SK-N-SH treated with all-trans-retinoic acid at 6 μM for 48 hours (cell line): ENCODE measurements around the gene MIPEP.

Experiments
- ATAC-seq: fragments of 200-7000 bp; cut with Tn5 transposase; 3 replicates; pipeline ENCODE4 v1.9.1; 2020; ENCODE audit warnings: mild to moderate bottlenecking, moderate library complexity
- ARNTL ChIP-seq: fragments of 450-650 bp; formaldehyde crosslinking; IDR thresholded peaks from 2 replicates; pipeline ENCODE4 v1.5.0; 2020; ENCODE audit warnings: low read depth, mild to moderate bottlenecking, moderate library complexity, borderline replicate concordance
- BACH2 ChIP-seq: fragments of 250-450 bp; sonication (Bioruptor Pico); IDR thresholded peaks from 2 replicates; pipeline ENCODE4 v1.9.0; 2021; ENCODE audit warnings: mild to moderate bottlenecking, borderline replicate concordance
- CREB5 ChIP-seq: fragments of 250-450 bp; sonication (Bioruptor Pico); IDR thresholded peaks from 2 replicates; pipeline ENCODE4 v1.5.1; 2020; ENCODE audit warnings: low read depth, mild to moderate bottlenecking, moderate library complexity
- CSDC2 ChIP-seq: fragments of 250-450 bp; sonication (Bioruptor Pico); IDR thresholded peaks from 2 replicates; pipeline ENCODE4 v1.5.0; 2020; ENCODE audit warnings: mild to moderate bottlenecking, moderate library complexity
- ESRRG ChIP-seq: fragments of 250-450 bp; sonication (Bioruptor Pico); IDR thresholded peaks from 2 replicates; pipeline ENCODE4 v1.6.1; 2021; ENCODE audit warnings: mild to moderate bottlenecking
- GLIS3 ChIP-seq: fragments of 250-450 bp; sonication (Bioruptor Pico); IDR thresholded peaks from 2 replicates; pipeline ENCODE4 v1.5.0; 2020; ENCODE audit warnings: mild to moderate bottlenecking, moderate library complexity
- ISL1 ChIP-seq: fragments of 250-450 bp; sonication (Bioruptor Pico); IDR thresholded peaks from 2 replicates; pipeline ENCODE4 v2.1.2; 2022; ENCODE audit warnings: mild to moderate bottlenecking, moderate library complexity
- OSR1 ChIP-seq: fragments of 250-450 bp; sonication (Bioruptor Pico); IDR thresholded peaks from 2 replicates; pipeline ENCODE4 v1.8.0; 2022; ENCODE audit warnings: moderate library complexity, mild to moderate bottlenecking, inconsistent platforms
- PPARA ChIP-seq: fragments of 250-450 bp; sonication (Bioruptor Pico); IDR thresholded peaks from 2 replicates; pipeline ENCODE4 v1.5.0; 2020; ENCODE audit warnings: mild to moderate bottlenecking, borderline replicate concordance
- SNAI2 ChIP-seq: fragments of 250-450 bp; sonication (Bioruptor Pico); IDR thresholded peaks from 2 replicates; pipeline ENCODE4 v1.5.0; 2020; ENCODE audit warnings: mild to moderate bottlenecking, moderate library complexity
- TCF4 ChIP-seq: fragments of 250-450 bp; sonication (Bioruptor Pico); IDR thresholded peaks from 2 replicates; pipeline ENCODE4 v1.8.0; 2021; ENCODE audit warnings: mild to moderate bottlenecking, moderate library complexity, borderline replicate concordance
- TOX ChIP-seq: fragments of 250-450 bp; sonication (Bioruptor Pico); IDR thresholded peaks from 2 replicates; pipeline ENCODE4 v1.8.0; 2021; ENCODE audit warnings: mild to moderate bottlenecking, moderate library complexity, borderline replicate concordance
- TSHZ2 ChIP-seq: fragments of 250-450 bp; sonication (Bioruptor Pico); IDR thresholded peaks from 2 replicates; pipeline ENCODE4 v1.5.0; 2020; ENCODE audit warnings: mild to moderate bottlenecking, moderate library complexity
- ZC3H10 ChIP-seq: fragments of 250-450 bp; sonication (Bioruptor Pico); IDR thresholded peaks from 2 replicates; pipeline ENCODE4 v1.5.1; 2021; ENCODE audit warnings: mild to moderate bottlenecking, moderate library complexity
- ZFP3 ChIP-seq: fragments of 250-450 bp; sonication (Bioruptor Pico); IDR thresholded peaks from 2 replicates; pipeline ENCODE4 v1.5.0; 2020; ENCODE audit warnings: mild to moderate bottlenecking, moderate library complexity
- ZFP30 ChIP-seq: fragments of 450-650 bp; formaldehyde crosslinking; IDR thresholded peaks from 2 replicates; pipeline ENCODE4 v1.5.0; 2022; ENCODE audit warnings: mild to moderate bottlenecking, moderate library complexity
- ZNF565 ChIP-seq: fragments of 450-650 bp; formaldehyde crosslinking; conservative IDR thresholded peaks from 2 replicates; pipeline ENCODE4 v1.5.0; 2020; ENCODE audit warnings: low read depth, mild to moderate bottlenecking, moderate library complexity
- ZNF70 ChIP-seq: fragments of 450-650 bp; formaldehyde crosslinking; IDR thresholded peaks from 2 replicates; pipeline ENCODE4 v1.5.0; 2020; ENCODE audit warnings: mild to moderate bottlenecking, moderate library complexity
- ZNF8 ChIP-seq: fragments of 450-650 bp; formaldehyde crosslinking; IDR thresholded peaks from 2 replicates; pipeline ENCODE4 v1.5.0; 2020; ENCODE audit warnings: mild to moderate bottlenecking, moderate library complexity
- TF ChIP-seq, protein P1 (sequence below): fragments of 250-450 bp; sonication (Bioruptor Pico); IDR thresholded peaks from 2 replicates; pipeline ENCODE4 v1.8.0; 2020; ENCODE audit warnings: mild to moderate bottlenecking, moderate library complexity, borderline replicate concordance
- TF ChIP-seq, protein P2 (sequence below): fragments of 250-450 bp; sonication (Bioruptor Pico); IDR thresholded peaks from 2 replicates; pipeline ENCODE4 v1.8.0; 2021; ENCODE audit warnings: low read depth, mild to moderate bottlenecking, moderate library complexity, borderline replicate concordance
- TF ChIP-seq, protein P3 (sequence below): fragments of 250-450 bp; sonication (Bioruptor Pico); IDR thresholded peaks from 2 replicates; pipeline ENCODE4 v1.5.1; 2021; ENCODE audit warnings: mild to moderate bottlenecking, moderate library complexity

Gene MIPEP

DNA sequence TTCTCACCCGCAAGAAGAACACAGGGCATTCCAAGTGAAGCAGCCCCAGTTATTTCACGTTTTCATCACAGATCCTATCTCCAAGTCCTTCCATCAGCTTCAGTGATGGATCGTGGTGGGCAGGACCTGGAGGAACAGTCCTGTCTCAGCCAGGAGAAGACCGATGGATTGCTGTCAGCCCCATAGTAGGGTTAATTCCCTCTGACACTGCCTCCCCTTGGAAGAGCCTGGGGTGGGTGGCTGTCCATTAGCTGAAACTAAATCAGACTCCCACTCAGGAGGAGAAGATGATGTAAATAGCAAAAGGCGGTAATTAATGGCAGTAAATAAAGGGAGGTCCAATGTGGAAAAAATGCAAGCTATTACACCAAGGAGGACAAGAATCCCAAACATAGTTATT lies 188.0 kb downstream of the MIPEP start (continued):
- TF ChIP-seq, protein P1, sequence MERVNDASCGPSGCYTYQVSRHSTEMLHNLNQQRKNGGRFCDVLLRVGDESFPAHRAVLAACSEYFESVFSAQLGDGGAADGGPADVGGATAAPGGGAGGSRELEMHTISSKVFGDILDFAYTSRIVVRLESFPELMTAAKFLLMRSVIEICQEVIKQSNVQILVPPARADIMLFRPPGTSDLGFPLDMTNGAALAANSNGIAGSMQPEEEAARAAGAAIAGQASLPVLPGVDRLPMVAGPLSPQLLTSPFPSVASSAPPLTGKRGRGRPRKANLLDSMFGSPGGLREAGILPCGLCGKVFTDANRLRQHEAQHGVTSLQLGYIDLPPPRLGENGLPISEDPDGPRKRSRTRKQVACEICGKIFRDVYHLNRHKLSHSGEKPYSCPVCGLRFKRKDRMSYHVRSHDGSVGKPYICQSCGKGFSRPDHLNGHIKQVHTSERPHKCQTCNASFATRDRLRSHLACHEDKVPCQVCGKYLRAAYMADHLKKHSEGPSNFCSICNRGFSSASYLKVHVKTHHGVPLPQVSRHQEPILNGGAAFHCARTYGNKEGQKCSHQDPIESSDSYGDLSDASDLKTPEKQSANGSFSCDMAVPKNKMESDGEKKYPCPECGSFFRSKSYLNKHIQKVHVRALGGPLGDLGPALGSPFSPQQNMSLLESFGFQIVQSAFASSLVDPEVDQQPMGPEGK: no peak
- TF ChIP-seq, protein P2, sequence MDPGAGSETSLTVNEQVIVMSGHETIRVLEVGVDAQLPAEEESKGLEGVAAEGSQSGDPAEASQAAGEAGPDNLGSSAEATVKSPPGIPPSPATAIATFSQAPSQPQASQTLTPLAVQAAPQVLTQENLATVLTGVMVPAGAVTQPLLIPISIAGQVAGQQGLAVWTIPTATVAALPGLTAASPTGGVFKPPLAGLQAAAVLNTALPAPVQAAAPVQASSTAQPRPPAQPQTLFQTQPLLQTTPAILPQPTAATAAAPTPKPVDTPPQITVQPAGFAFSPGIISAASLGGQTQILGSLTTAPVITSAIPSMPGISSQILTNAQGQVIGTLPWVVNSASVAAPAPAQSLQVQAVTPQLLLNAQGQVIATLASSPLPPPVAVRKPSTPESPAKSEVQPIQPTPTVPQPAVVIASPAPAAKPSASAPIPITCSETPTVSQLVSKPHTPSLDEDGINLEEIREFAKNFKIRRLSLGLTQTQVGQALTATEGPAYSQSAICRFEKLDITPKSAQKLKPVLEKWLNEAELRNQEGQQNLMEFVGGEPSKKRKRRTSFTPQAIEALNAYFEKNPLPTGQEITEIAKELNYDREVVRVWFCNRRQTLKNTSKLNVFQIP: no peak
- no peak for TF ChIP-seq ARNTL (CRISPR knock-in tag)
- no peak for TF ChIP-seq GLIS3 (CRISPR knock-in tag)

DNA sequence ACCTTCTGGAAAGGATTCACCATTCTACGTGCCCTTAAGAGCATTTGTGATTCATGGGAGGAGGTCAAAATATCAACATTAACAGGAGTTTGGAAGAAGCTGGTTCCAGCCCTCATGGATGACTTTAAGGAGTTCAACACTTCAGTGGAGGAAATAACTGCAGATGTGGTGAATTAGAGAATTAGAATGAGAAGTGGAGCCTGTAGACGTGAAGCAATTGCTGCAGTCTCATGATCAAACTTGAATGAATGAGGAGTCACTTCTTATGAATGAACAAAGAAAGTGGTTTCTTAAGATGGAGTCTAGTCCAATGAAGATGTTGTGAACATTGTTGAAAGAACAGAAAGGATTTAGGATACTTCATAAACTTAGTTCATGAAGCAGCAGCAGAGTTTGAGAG lies 189.9 kb downstream of the MIPEP start:
- TF ChIP-seq OSR1 (CRISPR knock-in tag) (no peak), BACH2 (CRISPR knock-in tag) (no peak), ARNTL (CRISPR knock-in tag) (no peak), TSHZ2 (CRISPR knock-in tag) (no peak), ZNF8 (CRISPR knock-in tag) (no peak), ISL1 (CRISPR knock-in tag) (no peak), GLIS3 (CRISPR knock-in tag) (no peak), ZFP30 (CRISPR knock-in tag) (no peak), TOX (no peak), ESRRG (CRISPR knock-in tag) (no peak), ZC3H10 (CRISPR knock-in tag) (no peak)
- TF ChIP-seq, protein P2: no peak
- ATAC-seq: no peak

- no peak for ATAC-seq
- no peak for TF ChIP-seq PPARA (CRISPR knock-in tag)
- TF ChIP-seq GLIS3 (CRISPR knock-in tag): no peak
- no peak for TF ChIP-seq ZNF565 (CRISPR knock-in tag)
- TF ChIP-seq, protein P3, sequence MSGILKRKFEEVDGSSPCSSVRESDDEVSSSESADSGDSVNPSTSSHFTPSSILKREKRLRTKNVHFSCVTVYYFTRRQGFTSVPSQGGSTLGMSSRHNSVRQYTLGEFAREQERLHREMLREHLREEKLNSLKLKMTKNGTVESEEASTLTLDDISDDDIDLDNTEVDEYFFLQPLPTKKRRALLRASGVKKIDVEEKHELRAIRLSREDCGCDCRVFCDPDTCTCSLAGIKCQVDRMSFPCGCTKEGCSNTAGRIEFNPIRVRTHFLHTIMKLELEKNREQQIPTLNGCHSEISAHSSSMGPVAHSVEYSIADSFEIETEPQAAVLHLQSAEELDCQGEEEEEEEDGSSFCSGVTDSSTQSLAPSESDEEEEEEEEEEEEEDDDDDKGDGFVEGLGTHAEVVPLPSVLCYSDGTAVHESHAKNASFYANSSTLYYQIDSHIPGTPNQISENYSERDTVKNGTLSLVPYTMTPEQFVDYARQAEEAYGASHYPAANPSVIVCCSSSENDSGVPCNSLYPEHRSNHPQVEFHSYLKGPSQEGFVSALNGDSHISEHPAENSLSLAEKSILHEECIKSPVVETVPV (CRISPR knock-in tag): no peak
- TF ChIP-seq ZNF70 (CRISPR knock-in tag): no peak
- no peak for TF ChIP-seq ISL1 (CRISPR knock-in tag)
- TF ChIP-seq TOX: no peak
- no peak for TF ChIP-seq OSR1 (CRISPR knock-in tag)
- no peak for TF ChIP-seq ZFP30 (CRISPR knock-in tag)
- TF ChIP-seq, protein P1: no peak
- no peak for TF ChIP-seq CSDC2 (CRISPR knock-in tag)
- TF ChIP-seq, protein P2: no peak
- no peak for TF ChIP-seq SNAI2 (CRISPR knock-in tag)
- no peak for TF ChIP-seq ZFP3 (CRISPR knock-in tag)
- TF ChIP-seq TCF4 (CRISPR knock-in tag): no peak
- TF ChIP-seq CREB5 (CRISPR knock-in tag): no peak
- no peak for TF ChIP-seq ARNTL (CRISPR knock-in tag)
- TF ChIP-seq, all 23 proteins: peak for 0
Measured at GRCh38 chr13:23697772-23698313, 191.4 kb downstream of the MIPEP start.
